ENCODE data around the gene TSPAN18.

DNA sequence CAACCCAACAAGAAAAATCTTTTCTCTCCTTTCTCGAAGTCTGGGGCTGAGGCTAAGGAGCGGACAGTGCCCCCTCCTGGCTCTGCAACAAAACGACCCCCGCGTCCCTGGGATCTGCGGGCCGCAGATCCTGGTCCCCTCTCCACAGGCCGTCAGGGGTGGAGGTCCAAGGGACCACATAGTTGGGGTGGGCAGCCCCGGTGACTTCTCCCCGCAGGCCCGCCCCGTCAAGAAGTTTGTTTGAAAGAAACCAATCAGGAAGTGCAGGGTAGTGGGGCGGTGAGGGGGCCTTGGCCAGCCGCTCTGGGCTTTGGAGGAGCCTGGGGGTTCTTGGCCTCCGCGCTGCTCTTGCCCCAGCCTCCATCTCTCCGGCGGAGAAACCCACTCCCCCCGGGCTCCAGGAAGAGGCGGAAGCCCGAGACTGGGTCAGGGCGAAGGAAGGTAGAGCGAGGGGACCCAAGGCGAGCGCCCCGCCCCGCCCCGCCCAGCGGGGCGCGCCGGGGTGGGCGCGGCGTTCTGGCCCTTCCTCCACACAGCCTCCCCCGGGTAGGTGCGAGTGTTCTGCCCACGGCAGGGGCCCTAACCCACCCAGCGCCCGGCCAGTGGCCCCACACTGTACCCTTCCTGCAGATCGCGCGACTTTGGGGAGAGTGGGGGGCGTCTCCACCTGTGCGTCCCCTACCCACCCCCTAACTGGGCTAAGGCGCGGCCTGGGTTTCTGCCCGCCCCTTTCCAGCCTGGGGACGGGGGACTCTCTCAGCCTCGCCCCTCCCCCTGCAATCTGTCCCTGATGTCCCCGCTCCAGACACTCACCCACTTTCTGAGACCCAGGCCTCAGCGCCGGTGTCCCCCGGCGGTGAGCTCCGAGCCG, 222.6 kb downstream of the TSPAN18 start:
- TF ChIP-seq EZH2 (IDR thresholded peaks at IDR 0.05; ENCODE audit: borderline replicate concordance): no peak
- TF ChIP-seq, protein P1, sequence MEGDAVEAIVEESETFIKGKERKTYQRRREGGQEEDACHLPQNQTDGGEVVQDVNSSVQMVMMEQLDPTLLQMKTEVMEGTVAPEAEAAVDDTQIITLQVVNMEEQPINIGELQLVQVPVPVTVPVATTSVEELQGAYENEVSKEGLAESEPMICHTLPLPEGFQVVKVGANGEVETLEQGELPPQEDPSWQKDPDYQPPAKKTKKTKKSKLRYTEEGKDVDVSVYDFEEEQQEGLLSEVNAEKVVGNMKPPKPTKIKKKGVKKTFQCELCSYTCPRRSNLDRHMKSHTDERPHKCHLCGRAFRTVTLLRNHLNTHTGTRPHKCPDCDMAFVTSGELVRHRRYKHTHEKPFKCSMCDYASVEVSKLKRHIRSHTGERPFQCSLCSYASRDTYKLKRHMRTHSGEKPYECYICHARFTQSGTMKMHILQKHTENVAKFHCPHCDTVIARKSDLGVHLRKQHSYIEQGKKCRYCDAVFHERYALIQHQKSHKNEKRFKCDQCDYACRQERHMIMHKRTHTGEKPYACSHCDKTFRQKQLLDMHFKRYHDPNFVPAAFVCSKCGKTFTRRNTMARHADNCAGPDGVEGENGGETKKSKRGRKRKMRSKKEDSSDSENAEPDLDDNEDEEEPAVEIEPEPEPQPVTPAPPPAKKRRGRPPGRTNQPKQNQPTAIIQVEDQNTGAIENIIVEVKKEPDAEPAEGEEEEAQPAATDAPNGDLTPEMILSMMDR (IDR thresholded peaks at IDR 0.05; ENCODE audit: poor library complexity): peak; percentile 65
